ENCODE measurements around the gene PLXNA4. TPM values are rescaled to one million over a fixed set of nuclear protein-coding genes. Genes with fewer than 3 reads are reported as not detected.

Gene PLXNA4
- total RNA-seq, 2 donors from 2014 or later: 24.0 to 42.7 TPM

- no peak for TF ChIP-seq CTCF (conservative IDR thresholded peaks at IDR 0.05)
- H3K27me3 Mint-ChIP-seq (ENCODE audit: insufficient read depth): peaks cover 3% of the 10 kb centered on the region
- 87 to 98% methylated on average over 7 to 10 of the region's 10 CpGs for WGBS, 2 experiments (ENCODE audit: insufficient coverage in 1 of 2, insufficient read length in 1 of 2)
Measured at GRCh38 chr7:132102391-132102790, 473.9 kb downstream of the PLXNA4 start.

GRCh38 chr7:132100981-132101380 is 475.3 kb downstream of the PLXNA4 start:
- H3K4me3 Mint-ChIP-seq: no peak overlapping the region
- H3K4me1 ChIP-seq (ENCODE audit: control insufficient read depth, insufficient read depth, low read length): no peaks in the 10 kb centered on the region
- H3K4me1 Mint-ChIP-seq: no peaks in the 10 kb centered on the region
- no peak overlapping the region for H3K27ac ChIP-seq (ENCODE audit: low read depth, low read length)
- no peaks in the 10 kb centered on the region for H3K36me3 Mint-ChIP-seq (ENCODE audit: low read depth)
- peaks cover 11% of the 10 kb centered on the region for H3K27me3 ChIP-seq (ENCODE audit: control insufficient read depth, insufficient read depth, low read length, poor library complexity, severe bottlenecking)
- no peaks in the 10 kb centered on the region for H3K9me3 Mint-ChIP-seq
- H3K9me3 ChIP-seq (ENCODE audit: control insufficient read depth, low read length): no peaks in the 10 kb centered on the region
- peaks cover 3% of the 10 kb centered on the region for H3K27me3 Mint-ChIP-seq (ENCODE audit: insufficient read depth)
- H3K9ac ChIP-seq (ENCODE audit: extremely low read depth, low read length, poor library complexity, severe bottlenecking): no peak overlapping the region
- no peak for TF ChIP-seq CTCF (conservative IDR thresholded peaks at IDR 0.05)
- WGBS, 2 experiments (ENCODE audit: insufficient coverage in 1 of 2, insufficient read length in 1 of 2): 84 to 92% methylated on average over 6 of the region's 6 CpGs
- no peaks in the 10 kb centered on the region for H3K36me3 ChIP-seq (ENCODE audit: control insufficient read depth, insufficient read depth, low read length)
- peak; percentile 10 for DNase-seq
- H3K27ac Mint-ChIP-seq: no peak overlapping the region
- no peak overlapping the region for H3K4me3 ChIP-seq (ENCODE audit: low read length)

More at GRCh38 chr7:132102391-132102790, 473.9 kb downstream of the PLXNA4 start:
- H3K4me1 Mint-ChIP-seq: no peaks in the 10 kb centered on the region
- H3K4me3 Mint-ChIP-seq: no peak overlapping the region
- H3K4me3 ChIP-seq (ENCODE audit: low read length): no peak overlapping the region
- no peaks in the 10 kb centered on the region for H3K9me3 Mint-ChIP-seq
- H3K9ac ChIP-seq (ENCODE audit: extremely low read depth, low read length, poor library complexity, severe bottlenecking): no peak overlapping the region
- H3K36me3 ChIP-seq (ENCODE audit: control insufficient read depth, insufficient read depth, low read length): no peaks in the 10 kb centered on the region
- peak; percentile 30 for DNase-seq
- H3K4me1 ChIP-seq (ENCODE audit: control insufficient read depth, insufficient read depth, low read length): no peaks in the 10 kb centered on the region
- peaks cover 10% of the 10 kb centered on the region for H3K27me3 ChIP-seq (ENCODE audit: control insufficient read depth, insufficient read depth, low read length, poor library complexity, severe bottlenecking)
- H3K27ac Mint-ChIP-seq: no peak overlapping the region
- H3K9me3 ChIP-seq (ENCODE audit: control insufficient read depth, low read length): no peaks in the 10 kb centered on the region
- H3K27ac ChIP-seq (ENCODE audit: low read depth, low read length): no peak overlapping the region
- H3K36me3 Mint-ChIP-seq (ENCODE audit: low read depth): no peaks in the 10 kb centered on the region

GRCh38 chr7:132100483-132100882 is 475.8 kb downstream of the PLXNA4 start:
- peaks cover 12% of the 10 kb centered on the region for H3K27me3 ChIP-seq (ENCODE audit: control insufficient read depth, insufficient read depth, low read length, poor library complexity, severe bottlenecking)
- Mint-ChIP-seq H3K27ac (no peak overlapping the region), H3K9me3 (no peaks in the 10 kb centered on the region), H3K27me3 (ENCODE audit: insufficient read depth) (peaks cover 5% of the 10 kb centered on the region), H3K4me3 (no peak overlapping the region), H3K4me1 (no peaks in the 10 kb centered on the region), H3K36me3 (ENCODE audit: low read depth) (no peaks in the 10 kb centered on the region)
- 84 to 100% methylated on average over 1 to 2 of the region's 3 CpGs for WGBS, 2 experiments (ENCODE audit: insufficient coverage in 1 of 2, insufficient read length in 1 of 2)
- H3K27ac ChIP-seq (ENCODE audit: low read depth, low read length): no peak overlapping the region
- H3K4me1 ChIP-seq (ENCODE audit: control insufficient read depth, insufficient read depth, low read length): no peaks in the 10 kb centered on the region
- H3K9me3 ChIP-seq (ENCODE audit: control insufficient read depth, low read length): no peaks in the 10 kb centered on the region
- H3K36me3 ChIP-seq (ENCODE audit: control insufficient read depth, insufficient read depth, low read length): no peaks in the 10 kb centered on the region
- no peak for DNase-seq
- H3K4me3 ChIP-seq (ENCODE audit: low read length): no peak overlapping the region
- no peak overlapping the region for H3K9ac ChIP-seq (ENCODE audit: extremely low read depth, low read length, poor library complexity, severe bottlenecking)
- no peak for TF ChIP-seq CTCF (conservative IDR thresholded peaks at IDR 0.05)

All from endodermal cell (in vitro differentiated cells).